GM21737 (cell line): ENCODE data around the gene LEAP2.
A peak's percentile ranks its signal among the peaks of the same experiment; 100 is the strongest.
"Not testable (repeated sequence)": the region's sequence is repeated elsewhere in the genome, so short reads cannot be mapped to it uniquely, and the experiment has no call there.

Source experiments
- ATAC-seq: cut with Tn5 transposase; IDR thresholded peaks from one replicate; pipeline ENCODE4 v1.9.1; 2021; ENCODE audit warnings: mild to moderate bottlenecking, moderate library complexity; ENCODE audit not compliant: unreplicated experiment

The LEAP2 gene

GRCh38 chr5:132840313-132840712 is 33.2 kb upstream of the LEAP2 start:
- no peak for ATAC-seq

GRCh38 chr5:132840896-132841295 is 32.6 kb upstream of the LEAP2 start:
- no peak for ATAC-seq

- ATAC-seq = no peak
These were observed 32.2 kb upstream of the LEAP2 start for GRCh38 chr5:132841305-132841704.

GRCh38 chr5:132848270-132848669 is 25.2 kb upstream of the LEAP2 start:
- no peak for ATAC-seq

GRCh38 chr5:132849347-132849746 is 24.1 kb upstream of the LEAP2 start:
- no peak for ATAC-seq

- ATAC-seq = no peak
These were observed 23.4 kb upstream of the LEAP2 start for GRCh38 chr5:132850066-132850465.

GRCh38 chr5:132853323-132853722 is 20.1 kb upstream of the LEAP2 start:
- ATAC-seq = no peak

GRCh38 chr5:132853790-132854189 is 19.7 kb upstream of the LEAP2 start:
- ATAC-seq = no peak

- no peak for ATAC-seq
These were observed 19.2 kb upstream of the LEAP2 start for GRCh38 chr5:132854301-132854700.

GRCh38 chr5:132854992-132855391 is 18.5 kb upstream of the LEAP2 start:
- ATAC-seq = not testable (repeated sequence)

- no peak for ATAC-seq
These were observed 17.5 kb upstream of the LEAP2 start for GRCh38 chr5:132856011-132856410.

- no peak for ATAC-seq
These were observed 13.5 kb upstream of the LEAP2 start for GRCh38 chr5:132859889-132860437.

- ATAC-seq = no peak
These were observed 12.7 kb upstream of the LEAP2 start for GRCh38 chr5:132860742-132861141.

- no peak for ATAC-seq
These were observed 7.7 kb upstream of the LEAP2 start for GRCh38 chr5:132865668-132866341.

GRCh38 chr5:132866342-132867045 is 7.0 kb upstream of the LEAP2 start, which contains the start of the genes GDF9 and UQCRQ:
TSS of gene GDF9 (minus strand) at chr5:132866469. CDS start at chr5:132864533, 1,936 bp downstream.
TSS of gene UQCRQ (plus strand) at chr5:132866642. CDS start at chr5:132866882, 240 bp downstream.
- ATAC-seq = peak; percentile 98

GRCh38 chr5:132867046-132867451 is 6.4 kb upstream of the LEAP2 start:
- ATAC-seq = no peak

GRCh38 chr5:132868754-132869153 is 4.7 kb upstream of the LEAP2 start:
- no peak for ATAC-seq

- no peak for ATAC-seq
These were observed 2.7 kb upstream of the LEAP2 start for GRCh38 chr5:132870801-132871200.

- ATAC-seq = no peak
These were observed 1.8 kb upstream of the LEAP2 start for GRCh38 chr5:132871459-132872284.

GRCh38 chr5:132872788-132873118 is 715 bp upstream of the LEAP2 start:
- ATAC-seq = no peak

- ATAC-seq = no peak
These were observed 433 bp downstream of the LEAP2 start for GRCh38 chr5:132873930-132874271.
